GM21447 (cell line): Measurements from ENCODE around the gene TEDC2.
"Not testable (repeated sequence)": the region's sequence is repeated elsewhere in the genome, so short reads cannot be mapped to it uniquely, and the experiment has no call there.

Source experiments
- ATAC-seq: cut with Tn5 transposase; IDR thresholded peaks from one replicate; pipeline ENCODE4 v1.9.1; 2021; ENCODE audit not compliant: unreplicated experiment

TEDC2 gene, protein sequence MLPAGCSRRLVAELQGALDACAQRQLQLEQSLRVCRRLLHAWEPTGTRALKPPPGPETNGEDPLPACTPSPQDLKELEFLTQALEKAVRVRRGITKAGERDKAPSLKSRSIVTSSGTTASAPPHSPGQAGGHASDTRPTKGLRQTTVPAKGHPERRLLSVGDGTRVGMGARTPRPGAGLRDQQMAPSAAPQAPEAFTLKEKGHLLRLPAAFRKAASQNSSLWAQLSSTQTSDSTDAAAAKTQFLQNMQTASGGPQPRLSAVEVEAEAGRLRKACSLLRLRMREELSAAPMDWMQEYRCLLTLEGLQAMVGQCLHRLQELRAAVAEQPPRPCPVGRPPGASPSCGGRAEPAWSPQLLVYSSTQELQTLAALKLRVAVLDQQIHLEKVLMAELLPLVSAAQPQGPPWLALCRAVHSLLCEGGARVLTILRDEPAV

DNA sequence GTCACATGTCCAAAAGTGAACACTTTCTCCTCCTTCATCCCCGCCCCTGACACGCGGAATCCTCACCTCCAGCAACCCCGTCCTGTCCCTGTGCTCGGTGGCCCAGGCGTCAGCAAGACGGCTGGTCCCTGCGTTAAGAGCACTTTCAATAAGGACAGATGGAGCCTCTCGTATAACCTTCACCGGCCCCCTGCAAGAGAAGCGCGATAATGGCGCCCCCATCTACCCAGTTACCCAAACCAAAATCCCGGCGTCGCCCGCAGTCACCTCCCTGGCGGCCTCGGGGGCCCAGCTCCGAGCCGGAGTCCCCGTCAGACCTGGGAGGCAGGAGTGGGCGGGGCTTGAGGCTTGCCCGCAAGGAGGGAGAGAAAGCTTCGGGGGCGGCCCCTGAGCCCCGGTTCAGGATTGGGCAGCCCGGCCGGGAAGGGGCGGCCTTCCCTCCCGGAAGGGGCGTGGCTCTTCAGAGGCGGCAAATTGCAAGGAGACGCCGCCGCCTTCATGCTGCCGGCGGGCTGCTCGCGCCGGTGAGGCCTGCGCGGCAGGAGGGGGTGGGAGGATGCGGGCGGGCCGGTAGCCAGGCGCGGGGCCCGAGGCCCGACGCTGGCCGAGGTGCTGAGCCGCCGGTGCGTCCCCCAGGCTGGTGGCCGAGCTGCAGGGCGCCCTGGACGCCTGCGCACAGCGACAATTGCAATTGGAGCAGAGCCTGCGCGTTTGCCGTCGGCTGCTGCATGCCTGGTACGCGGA, at the start of gene TEDC2:
Gene TEDC2, plus strand, starts transcription at position 463 of the 744 bp plus-strand sequence. Its CDS starts 36 bp downstream, at position 499.
- ATAC-seq, result peak; percentile 85

DNA sequence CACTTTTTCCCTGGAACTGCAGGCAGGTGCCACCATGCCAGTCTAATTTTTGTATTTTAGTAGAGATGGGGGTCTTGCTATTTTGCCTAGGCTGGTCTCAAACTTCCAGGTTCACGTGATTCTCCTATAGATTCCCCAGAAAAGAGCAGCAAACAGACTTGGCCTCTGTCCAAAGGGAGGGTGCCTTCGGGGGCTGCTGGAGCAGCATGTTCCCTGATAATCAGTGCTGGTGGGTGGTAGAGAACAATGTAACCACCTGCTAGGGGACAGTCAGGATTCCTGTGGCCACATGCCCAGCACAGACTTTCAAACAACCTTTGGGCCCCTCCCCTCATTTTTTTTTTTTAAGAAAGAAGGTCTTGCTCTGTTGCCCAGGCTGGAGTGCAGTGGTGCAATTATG, 44.8 kb upstream of the TEDC2 start:
- ATAC-seq, result no peak

DNA sequence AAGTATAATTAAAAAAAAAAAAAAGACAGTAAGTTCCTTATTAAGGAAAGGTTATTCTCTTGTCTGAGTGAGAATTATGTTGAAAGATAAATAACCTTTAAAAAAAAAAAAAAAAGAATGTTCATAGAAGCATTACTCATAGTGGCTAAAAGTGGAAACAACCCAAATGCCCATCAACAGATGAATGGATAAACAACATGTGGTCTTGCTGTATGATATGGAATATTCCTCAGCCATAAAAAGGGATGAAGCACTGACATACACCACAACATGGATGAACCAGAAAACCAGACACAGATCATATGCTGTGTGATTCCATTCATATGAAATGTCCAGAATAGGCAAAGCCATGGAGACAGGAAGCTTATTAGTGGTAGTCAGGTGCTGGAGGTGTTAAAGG, 39.9 kb upstream of the TEDC2 start:
- no peak for ATAC-seq

DNA sequence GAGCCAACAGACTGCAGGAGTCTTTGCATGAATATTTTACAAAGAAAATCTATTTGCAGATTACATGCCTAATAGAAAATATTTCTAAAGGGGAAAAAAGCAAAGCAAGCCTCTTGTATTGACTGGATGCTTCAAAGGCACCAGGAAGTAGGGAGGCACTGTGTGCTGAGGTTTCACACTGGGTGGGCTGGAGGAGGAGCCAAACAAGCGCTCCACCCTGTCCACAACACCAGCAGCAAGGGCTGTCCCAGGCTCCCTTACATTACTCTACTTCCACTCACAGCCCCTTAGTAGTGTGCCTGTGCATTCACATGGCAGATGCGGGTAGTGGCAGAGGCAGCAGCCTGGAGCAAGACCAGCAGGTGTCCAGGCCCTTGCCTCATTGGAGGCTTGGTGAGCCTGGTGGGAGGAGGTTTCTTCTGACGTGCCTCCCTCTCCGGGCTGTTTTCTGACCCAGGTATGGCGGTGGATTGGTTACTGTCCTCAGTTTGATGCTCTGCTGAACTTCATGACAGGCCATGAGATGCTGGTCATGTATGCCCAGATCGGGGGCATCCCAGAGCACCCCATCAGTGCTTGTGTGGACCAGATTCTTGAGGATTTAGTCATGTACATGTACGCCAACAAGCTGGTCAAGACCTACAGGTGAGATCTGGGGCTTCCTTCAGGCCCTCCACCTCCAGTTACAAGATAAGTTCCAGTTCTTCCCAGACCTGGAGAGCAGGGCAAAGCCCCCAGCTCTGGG, 37.6 kb upstream of the TEDC2 start:
- no peak for ATAC-seq

DNA sequence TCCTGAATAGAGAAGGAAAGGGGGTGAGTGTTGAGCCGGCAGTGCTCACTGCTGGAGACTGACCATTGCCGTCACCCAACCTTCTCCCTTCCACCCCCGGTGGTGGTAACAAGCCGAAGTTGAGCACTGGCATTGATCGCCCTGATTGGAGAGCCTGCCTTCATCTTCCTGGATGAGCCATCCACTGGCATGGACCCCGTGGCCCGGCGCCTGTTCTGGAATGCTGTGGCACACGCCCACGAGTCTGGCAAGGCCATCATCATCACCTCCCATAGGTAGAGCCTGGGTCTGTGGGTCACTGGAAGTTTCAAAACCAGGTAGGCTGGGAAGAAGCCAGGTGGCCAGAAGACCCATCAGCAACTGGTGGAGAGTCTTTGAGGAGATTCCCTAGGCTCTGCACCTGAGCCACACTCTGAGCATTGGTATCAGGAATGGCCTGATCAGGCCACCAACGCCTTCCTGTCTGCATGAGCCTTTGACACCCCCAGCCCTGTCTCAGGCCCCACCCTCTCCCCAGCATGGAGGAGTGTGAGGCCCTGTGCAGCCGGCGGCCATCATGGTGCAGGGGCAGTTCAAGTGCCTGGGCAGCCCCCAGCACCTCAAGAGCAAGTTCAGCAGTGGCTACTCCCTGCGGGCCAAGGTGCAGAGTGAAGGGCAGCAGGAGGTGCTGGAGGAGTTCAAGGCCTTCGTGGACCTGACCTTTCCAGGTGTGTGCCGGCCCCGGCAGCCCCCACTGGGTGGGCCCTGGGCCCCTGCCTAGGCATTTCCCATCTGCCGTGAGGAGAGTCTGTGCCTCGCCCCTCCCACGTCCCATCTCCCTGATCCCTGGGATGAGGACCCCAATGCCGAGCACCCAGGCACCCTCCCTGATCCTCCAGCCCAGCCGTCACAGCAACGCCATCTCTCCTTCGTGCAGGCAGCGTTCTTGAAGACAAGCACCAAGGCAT, 35.6 kb upstream of the TEDC2 start:
- no peak for ATAC-seq

DNA sequence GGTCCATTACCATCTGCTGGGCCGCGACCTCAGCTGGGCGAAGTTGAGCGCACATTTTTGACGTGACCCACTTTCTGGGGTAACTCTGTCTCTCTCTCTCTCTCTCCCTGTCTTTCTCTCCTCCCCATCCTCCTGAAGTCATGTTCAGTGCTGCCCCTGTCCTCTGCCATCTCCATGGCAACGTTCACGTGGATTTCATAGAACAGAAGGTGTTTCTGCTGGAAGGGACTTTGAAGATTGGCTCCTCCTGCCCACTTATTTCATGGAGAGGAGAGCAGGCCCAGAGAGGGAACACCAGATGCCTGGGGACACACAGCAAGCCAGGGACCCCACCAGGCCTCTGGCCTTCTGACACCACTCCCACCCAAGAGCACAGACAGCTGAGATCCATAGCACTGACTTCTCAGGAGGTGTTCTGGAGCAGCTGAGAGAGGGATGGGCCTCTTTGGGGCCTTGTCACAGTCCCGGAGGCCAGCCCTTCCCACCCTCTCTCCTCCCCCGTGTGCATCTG, 34.8 kb upstream of the TEDC2 start:
- no peak for ATAC-seq

DNA sequence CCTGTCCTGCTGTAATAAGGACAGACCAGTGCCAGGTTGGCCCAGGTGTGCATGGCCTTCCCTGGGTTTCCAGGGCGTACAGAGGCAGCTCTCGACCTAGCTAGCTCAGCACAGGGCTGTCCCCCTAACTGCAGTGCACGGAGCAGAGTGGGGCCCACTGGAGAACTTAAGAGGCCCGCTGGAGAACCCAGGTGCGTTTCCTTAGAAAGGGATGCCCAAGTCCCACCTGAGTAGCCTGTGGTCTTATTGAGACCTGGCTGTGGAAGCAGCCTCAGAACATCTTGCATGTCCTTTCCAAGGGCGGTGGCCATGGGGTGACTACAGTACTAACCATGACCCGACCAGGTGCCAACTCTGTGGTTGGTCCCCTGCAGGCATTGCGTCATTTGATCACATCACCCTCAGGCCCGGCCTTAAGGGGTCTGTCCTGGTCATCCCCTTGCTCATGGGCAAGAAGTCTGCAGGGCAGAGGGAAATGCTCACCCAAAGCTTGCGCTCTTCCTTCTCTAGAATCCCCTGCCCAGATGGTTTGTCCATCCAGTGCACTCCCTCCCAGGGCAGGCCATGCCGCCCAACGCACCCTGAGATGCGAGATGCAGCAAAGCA, 34.0 kb upstream of the TEDC2 start:
- no peak for ATAC-seq

DNA sequence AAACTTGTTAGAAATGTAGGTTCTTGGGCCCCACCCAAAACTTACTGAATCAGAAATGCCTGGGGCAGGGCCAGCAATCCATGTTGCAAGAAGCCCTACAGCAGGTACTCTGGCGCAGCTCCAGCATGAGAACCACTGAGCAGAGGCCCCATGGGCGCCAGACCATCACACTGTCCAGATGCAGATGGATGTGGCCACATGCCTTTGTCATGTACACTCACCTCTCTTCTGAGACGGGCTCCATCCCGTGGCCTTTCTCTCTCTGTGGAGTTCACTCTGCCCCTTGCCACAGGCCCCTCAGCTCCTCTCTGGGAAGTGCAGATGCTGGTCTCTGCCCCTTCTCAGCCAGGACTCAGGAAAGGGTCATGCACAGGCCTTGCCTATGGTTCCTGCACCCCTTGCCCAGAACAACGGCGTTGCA, 33.0 kb upstream of the TEDC2 start:
- no peak for ATAC-seq

DNA sequence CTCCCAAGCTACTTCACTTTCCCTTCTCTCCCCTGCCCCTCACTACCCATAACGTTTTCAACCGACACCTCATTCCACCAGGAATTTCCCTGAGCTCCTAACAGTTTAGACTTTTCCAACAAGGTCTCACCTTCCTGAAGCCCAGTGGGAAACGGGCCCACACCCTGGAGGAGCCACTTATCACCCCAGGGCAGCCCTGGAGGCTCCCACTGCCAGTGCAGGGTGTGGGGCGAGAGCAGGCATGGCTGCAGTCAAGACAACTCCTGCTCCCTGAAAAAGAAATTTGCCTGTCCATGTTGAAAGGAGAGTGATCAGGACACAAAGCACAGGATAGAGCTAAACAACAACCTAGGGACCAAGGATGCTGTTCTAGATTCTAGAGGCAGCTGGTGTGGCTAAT, 32.4 kb upstream of the TEDC2 start:
- no peak for ATAC-seq

DNA sequence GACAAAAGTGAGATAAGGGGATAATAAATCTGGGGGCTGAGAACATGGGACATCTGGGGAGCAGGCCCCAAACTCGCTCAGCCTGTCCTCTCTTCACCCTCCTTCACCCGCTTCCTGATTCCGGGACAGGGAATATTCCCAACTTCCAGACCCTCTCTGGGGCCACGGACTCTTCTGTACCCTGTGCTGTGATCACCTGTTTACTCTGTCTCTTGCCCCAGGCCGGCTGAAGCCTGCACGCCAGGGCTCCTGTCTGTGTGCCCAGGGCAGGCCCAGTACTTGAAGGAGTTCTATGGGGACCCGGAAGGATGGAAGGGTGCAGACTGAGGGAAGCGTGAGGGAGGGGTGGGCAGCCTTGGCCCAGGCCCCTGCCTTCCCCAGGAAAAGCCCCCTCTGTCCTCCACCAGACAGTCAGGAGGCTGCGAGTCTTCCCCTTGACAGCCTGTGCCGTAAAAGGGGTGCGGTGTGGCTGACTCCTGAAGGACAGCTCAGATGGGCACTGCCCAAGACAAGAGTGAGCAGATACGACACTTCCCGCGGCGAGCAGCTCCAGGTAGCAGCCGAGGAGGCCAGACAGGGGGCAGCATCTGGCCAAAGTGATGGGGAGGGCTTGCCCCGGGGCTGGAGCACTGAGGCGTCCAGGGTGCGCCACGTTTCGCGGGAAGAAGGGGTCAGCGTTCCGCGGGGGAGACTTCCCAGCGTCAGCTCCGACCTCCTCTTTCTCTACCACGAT, 31.7 kb upstream of the TEDC2 start:
- peak; percentile 25 for ATAC-seq

DNA sequence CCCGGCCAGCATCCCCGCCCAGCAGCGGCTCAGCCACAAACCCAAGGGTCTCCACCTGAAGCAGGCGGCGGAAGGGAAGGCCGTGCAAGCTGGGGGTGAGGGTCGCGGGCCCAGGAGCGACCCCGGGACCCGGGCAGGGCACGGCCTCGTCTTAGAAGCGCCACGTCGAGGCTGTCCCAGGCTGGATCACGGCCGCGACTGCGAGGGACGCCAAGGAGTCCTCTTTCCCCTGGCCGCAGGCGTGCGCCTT, 31.2 kb upstream of the TEDC2 start:
- no peak for ATAC-seq

DNA sequence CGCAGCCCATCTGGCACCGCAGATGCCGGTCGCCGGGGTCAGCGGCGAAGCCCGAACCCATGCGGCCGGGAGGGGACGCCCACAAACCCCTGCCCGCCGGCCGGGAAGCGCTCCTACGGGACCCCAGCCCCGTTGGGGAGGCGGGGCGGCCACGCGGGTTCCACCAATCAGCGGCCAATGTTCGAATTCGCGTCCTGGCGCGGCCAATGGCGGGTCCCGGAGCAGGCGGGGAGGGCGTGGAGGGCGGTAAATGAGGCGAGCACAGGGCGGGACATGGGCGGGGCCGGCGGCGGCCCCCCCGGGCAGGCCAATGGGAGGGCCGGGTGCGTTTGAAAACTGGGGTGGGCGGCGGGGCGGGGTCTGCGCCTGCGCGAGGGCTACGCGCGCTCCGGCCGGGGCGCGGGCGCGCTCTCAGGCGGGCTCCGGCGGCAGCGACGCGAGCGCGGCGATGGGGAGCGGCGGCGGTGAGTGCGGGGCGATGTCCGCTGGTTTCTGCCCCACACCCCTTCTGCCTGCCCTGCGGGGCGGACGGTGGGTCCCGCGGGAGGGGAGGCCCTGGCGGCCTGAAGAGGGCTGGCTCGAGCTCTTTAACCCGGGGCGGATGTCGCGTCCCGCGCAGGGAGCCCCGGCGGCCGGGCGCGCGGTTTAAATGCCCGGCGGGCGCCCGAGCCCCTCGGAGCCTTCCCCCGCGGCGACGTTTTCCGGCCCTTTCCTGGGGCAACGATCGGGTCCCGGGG, 30.7 kb upstream of the TEDC2 start, which contains the start of gene CCNF:
Gene CCNF, plus strand, starts transcription at position 414 of the 737 bp plus-strand sequence. Its CDS starts 35 bp downstream, at position 449.
- ATAC-seq, result peak; percentile 76

DNA sequence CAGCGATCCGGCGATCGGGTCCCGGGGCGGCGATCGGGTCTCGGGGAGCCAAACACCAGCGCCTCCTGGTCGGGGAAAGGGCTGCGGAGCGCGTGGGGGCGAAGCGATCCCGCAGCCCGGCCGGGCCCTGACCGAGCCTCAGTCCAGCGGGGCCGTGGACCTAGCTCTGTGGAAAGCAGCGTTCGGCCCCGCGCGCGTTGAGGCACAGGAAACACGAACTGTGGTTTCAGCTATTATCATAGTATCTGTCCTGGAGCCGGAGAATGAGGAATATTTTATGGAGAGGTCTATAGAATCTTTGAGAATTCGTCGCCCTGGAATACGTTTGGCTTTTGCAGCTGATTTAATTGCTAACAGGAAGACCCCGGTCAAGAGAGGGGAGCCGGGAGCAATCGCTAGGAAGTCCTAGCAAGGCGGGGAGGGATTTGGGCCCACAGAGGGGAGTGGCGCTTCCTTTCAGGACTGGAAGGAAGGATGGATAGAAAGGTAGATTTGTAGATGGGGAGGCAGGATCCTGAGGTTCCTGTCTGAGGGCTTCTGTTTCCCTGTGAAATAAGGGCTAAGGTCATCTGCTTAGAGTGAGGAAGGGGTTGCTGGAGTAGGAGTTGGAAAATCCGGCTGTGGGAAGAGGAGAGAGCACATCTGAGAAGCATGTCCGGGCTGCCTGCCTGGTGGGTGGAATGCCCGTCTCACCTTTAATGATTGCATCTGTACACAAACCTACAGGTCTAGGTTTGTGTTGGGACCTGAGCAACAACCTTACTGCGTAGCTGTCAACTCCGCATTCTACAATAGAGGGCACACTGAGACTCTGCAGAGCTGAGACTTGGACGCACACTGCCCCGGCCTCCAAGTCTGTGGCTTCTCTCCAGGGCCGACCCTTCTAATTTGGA, 29.9 kb upstream of the TEDC2 start:
- ATAC-seq, result peak; percentile 14

DNA sequence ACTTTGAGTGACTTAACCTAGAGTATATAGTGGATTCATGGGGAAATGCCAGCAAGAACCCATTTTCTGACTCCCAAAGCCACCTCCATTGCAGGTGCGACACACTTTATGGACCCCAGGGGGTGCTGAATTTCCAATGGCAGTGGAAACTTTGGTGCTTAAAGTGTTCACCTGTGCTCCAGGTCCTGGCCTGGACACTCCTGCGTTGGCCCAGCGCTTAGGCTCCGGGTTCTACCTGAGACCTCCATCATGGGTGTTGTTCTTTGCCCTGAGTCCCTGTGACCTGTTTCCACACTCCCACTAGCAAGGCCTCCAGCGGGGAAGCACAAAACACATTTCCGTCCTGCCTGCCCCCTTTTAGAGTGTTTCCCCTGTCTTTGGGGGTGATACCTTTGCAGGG, 27.6 kb upstream of the TEDC2 start:
- no peak for ATAC-seq

DNA sequence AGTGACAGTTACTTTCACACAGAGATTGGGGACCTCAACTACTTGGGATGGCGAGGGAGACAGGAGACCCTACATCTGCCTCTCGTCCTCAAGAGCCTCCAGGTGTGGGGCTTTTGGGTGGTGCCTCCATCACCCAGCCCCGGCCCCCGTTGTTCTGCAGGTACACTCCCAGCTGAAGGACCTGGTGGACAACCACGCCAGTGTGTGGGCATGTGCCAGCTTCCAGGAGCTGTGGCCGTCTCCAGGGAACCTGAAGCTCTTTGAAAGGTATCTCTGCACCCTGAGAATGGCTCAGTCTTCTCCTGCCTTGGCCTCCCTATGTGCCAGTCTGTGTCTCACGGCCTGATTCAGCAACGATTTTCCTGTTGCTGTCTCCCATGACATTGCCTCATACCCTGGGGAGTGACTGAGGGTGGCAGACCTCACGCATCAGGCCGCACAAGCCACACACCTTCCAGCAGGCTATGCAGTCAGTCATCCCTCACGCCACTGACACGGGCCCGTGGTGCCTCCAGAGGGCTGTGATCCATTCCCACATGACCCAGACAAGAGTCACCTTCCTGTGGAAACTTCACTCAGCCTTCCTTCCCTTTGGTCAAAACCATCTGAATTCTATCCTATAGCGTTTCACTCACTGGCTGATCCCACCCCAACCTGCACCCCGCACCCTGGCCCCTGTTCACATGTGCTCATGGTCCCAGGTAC, 27.0 kb upstream of the TEDC2 start:
- ATAC-seq, result no peak

DNA sequence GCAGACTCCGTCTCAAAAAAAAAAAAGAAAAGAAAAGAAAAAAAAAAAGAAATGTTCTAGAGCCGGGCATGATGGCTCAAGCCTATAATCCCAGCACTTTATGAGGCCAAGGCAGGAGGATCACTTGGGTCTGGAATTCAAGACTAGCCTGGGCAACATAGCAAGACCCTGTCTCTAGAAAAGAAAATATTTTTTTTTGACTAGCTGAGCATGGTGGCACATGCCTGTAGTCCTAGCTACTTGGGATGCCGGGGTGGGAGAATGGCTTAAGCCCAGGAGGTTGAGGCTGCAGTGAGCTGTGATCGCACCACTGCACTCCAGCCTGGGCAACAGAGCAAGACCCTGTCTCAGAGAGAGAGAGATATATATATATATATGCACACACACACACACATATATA, 24.7 kb upstream of the TEDC2 start:
- not testable (repeated sequence) for ATAC-seq

DNA sequence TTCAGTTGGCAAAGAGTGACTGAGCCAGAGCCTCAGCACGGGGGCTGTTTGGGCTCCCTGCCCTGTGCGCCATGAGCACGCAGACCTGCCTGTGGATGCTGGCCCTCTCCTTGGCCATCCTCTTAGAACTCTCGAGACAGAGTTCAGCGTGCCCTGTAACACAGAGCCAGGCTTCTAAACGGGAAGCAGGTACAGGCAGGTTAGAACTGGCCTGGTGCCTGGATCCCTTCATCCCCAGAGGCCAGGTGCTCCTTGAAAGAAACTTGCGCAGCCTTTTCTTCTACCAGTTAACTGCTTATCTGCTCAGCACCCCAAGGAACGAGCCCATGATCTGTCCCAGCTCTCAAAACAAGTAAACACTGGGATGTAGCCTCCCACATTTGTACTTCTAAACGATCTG, 23.8 kb upstream of the TEDC2 start:
- no peak for ATAC-seq
